Measurements from ENCODE around the gene RAPGEF3. TPM values are rescaled to one million over a fixed set of nuclear protein-coding genes. Genes with fewer than 3 reads are reported as not detected.

RAPGEF3 gene
- total and polyA plus RNA-seq, 2 of the 8 experiments (the other 6 are each of a cell fraction or from before 2014, with no cell fraction given): 5.0 to 9.4 TPM

- TF ChIP-seq TAF1 (IDR thresholded peaks at IDR 0.05; ENCODE audit: low read depth, low read length): no peak
- no peak for TF ChIP-seq SUZ12 (IDR thresholded peaks at IDR 0.05; ENCODE audit: low read length)
- no peak for TF ChIP-seq SP4 (IDR thresholded peaks at IDR 0.05; ENCODE audit: low read length)
- TF ChIP-seq NANOG (IDR thresholded peaks at IDR 0.05; ENCODE audit: insufficient read depth, low read depth, low read length, poor library complexity, severe bottlenecking): no peak
- no peak for TF ChIP-seq POLR2A (IDR thresholded peaks at IDR 0.05; ENCODE audit: control extremely low read depth in 1 of 2, low read depth in 2 of 2, low read length in 2 of 2)
- no peak for TF ChIP-seq BCL11A (IDR thresholded peaks at IDR 0.05; ENCODE audit: low read depth in 2 of 2, low read length in 2 of 2)
- TF ChIP-seq ATF3 (IDR thresholded peaks at IDR 0.05; ENCODE audit: insufficient read depth, low read depth, low read length): no peak
- TF ChIP-seq POLR2AphosphoS5 (IDR thresholded peaks at IDR 0.05; ENCODE audit: low read depth, low read length): no peak
These were observed 35.6 kb downstream of the RAPGEF3 start (continued) for GRCh38 chr12:47722941-47723631.

All from H1 (cell line).